H9 (cell line): ENCODE results near the gene FOSL2. TPM values are rescaled to one million over a fixed set of nuclear protein-coding genes. Genes with fewer than 3 reads are reported as not detected.

ENCODE experiments used
- DNase-seq: peaks from one replicate; pipeline ENCODE4 v3.0.0-alpha.2; 2017
- H2AFZ ChIP-seq: one replicate; pipeline ENCODE4 v1.6.1; 2013; ENCODE audit warnings: mild to moderate bottlenecking, low read length, control low read depth, moderate library complexity
- H2AK5ac ChIP-seq: 2 replicates; pipeline ENCODE4 v1.6.1; 2013; ENCODE audit warnings: low read length, control low read depth, mixed read lengths; ENCODE audit not compliant: insufficient read length
- H2BK120ac ChIP-seq: one replicate; pipeline ENCODE4 v1.6.1; 2013; ENCODE audit warnings: low read depth, mild to moderate bottlenecking, low read length, control low read depth, inconsistent platforms; ENCODE audit not compliant: poor library complexity, severe bottlenecking
- H2BK12ac ChIP-seq: 2 replicates; pipeline ENCODE4 v1.6.1; 2013; ENCODE audit warnings: low read length, control low read depth, mixed read lengths, low read depth; ENCODE audit not compliant: insufficient read length
- H2BK15ac ChIP-seq: 2 replicates; pipeline ENCODE4 v1.6.1; 2013; ENCODE audit warnings: low read depth, low read length, control low read depth
- H2BK20ac ChIP-seq: one replicate; pipeline ENCODE4 v1.6.1; 2013; ENCODE audit warnings: low read depth, mild to moderate bottlenecking, low read length, control low read depth, inconsistent platforms; ENCODE audit not compliant: poor library complexity, severe bottlenecking
- H2BK5ac ChIP-seq: 2 replicates; pipeline ENCODE4 v1.6.1; 2013; ENCODE audit warnings: low read length, control low read depth, mixed read lengths; ENCODE audit not compliant: insufficient read length
- H3K14ac ChIP-seq: 2 replicates; pipeline ENCODE4 v1.6.1; 2013; ENCODE audit warnings: low read length, control low read depth; ENCODE audit not compliant: insufficient read depth
- H3K18ac ChIP-seq: 2 replicates; pipeline ENCODE4 v1.6.1; 2013; ENCODE audit warnings: low read depth, mild to moderate bottlenecking, mixed read lengths, low read length, control low read depth; ENCODE audit not compliant: insufficient read length
- H3K23ac ChIP-seq: 2 replicates; pipeline ENCODE4 v1.6.1; 2013; ENCODE audit warnings: low read length, control low read depth, mixed read lengths, low read depth; ENCODE audit not compliant: insufficient read length
- H3K23me2 ChIP-seq: 2 replicates; pipeline ENCODE4 v1.6.1; 2013; ENCODE audit warnings: low read depth, mild to moderate bottlenecking, mixed read lengths, low read length, control low read depth; ENCODE audit not compliant: insufficient read length, poor library complexity, severe bottlenecking
- H3K27ac ChIP-seq: 2 replicates; pipeline ENCODE4 v1.5.1; 2013; ENCODE audit warnings: low read length, control low read depth, mixed read lengths, low read depth; ENCODE audit not compliant: insufficient read length
- H3K27me3 ChIP-seq: 2 replicates; pipeline ENCODE4 v1.6.1; 2013; ENCODE audit warnings: low read length, control low read depth, inconsistent platforms; ENCODE audit not compliant: insufficient read depth
- H3K4ac ChIP-seq: 2 replicates; pipeline ENCODE4 v1.6.1; 2013; ENCODE audit warnings: low read depth, mild to moderate bottlenecking, control low read depth, inconsistent platforms, low read length, moderate library complexity
- H3K4me1 ChIP-seq: 2 replicates; pipeline ENCODE4 v1.6.1; 2013; ENCODE audit warnings: low read length, control low read depth, inconsistent platforms; ENCODE audit not compliant: insufficient read depth
- H3K4me2 ChIP-seq: 2 replicates; pipeline ENCODE4 v1.6.1; 2013; ENCODE audit warnings: low read length, control low read depth, mixed read lengths; ENCODE audit not compliant: insufficient read length, insufficient read depth
- H3K56ac ChIP-seq: 2 replicates; pipeline ENCODE4 v1.6.1; 2013; ENCODE audit warnings: low read depth, mild to moderate bottlenecking, mixed read lengths, low read length, control low read depth; ENCODE audit not compliant: insufficient read length
- H3K79me1 ChIP-seq: 2 replicates; pipeline ENCODE4 v1.6.1; 2013; ENCODE audit warnings: low read depth, mild to moderate bottlenecking, moderate library complexity, low read length, control low read depth, inconsistent platforms; ENCODE audit not compliant: insufficient read depth, poor library complexity, severe bottlenecking
- H3K79me2 ChIP-seq: 2 replicates; pipeline ENCODE4 v1.6.1; 2013; ENCODE audit warnings: low read length, control low read depth, inconsistent platforms; ENCODE audit not compliant: insufficient read depth
- H3K9ac ChIP-seq: 2 replicates; pipeline ENCODE4 v1.6.1; 2013; ENCODE audit warnings: low read length, control low read depth, mixed read lengths; ENCODE audit not compliant: insufficient read length; ENCODE audit errors: extremely low read depth
- H3K9me3 ChIP-seq: one replicate; pipeline ENCODE4 v1.6.1; 2013; ENCODE audit warnings: low read depth, low read length, inconsistent platforms; ENCODE audit not compliant: control insufficient read depth
- H3T11ph ChIP-seq: one replicate; pipeline ENCODE4 v1.6.1; 2013; ENCODE audit warnings: mild to moderate bottlenecking, low read length, control low read depth, inconsistent platforms
- H4K20me1 ChIP-seq: one replicate; pipeline ENCODE4 v1.6.1; 2013; ENCODE audit not compliant: control insufficient read depth, insufficient read length, insufficient read depth
- H4K5ac ChIP-seq: 2 replicates; pipeline ENCODE4 v1.6.1; 2013; ENCODE audit warnings: low read depth, mild to moderate bottlenecking, mixed read lengths, low read length, control low read depth; ENCODE audit not compliant: insufficient read length
- H4K8ac ChIP-seq: replicated peaks from 2 replicates; pipeline ENCODE4 v1.6.1; 2013; ENCODE audit warnings: low read length, control low read depth, mixed read lengths, low read depth; ENCODE audit not compliant: insufficient read length
- H4K91ac ChIP-seq: 2 replicates; pipeline ENCODE4 v1.6.1; 2013; ENCODE audit warnings: low read depth, mild to moderate bottlenecking, moderate library complexity, mixed read lengths, low read length, control low read depth; ENCODE audit not compliant: insufficient read length
- H3K27ac Mint-ChIP-seq, 3 experiments: 2 replicates in 2 of 3; 3 replicates in 1 of 3; pipeline ENCODE4 v1.8.0; 2020 to 2021; ENCODE audit warnings: mixed read lengths in 3 of 3, mild to moderate bottlenecking in 1 of 3, moderate library complexity in 1 of 3
- H3K27me3 Mint-ChIP-seq: 2 replicates; pipeline ENCODE4 v1.8.0; 2021; ENCODE audit warnings: low read depth, mild to moderate bottlenecking, moderate library complexity, mixed read lengths
- H3K36me3 Mint-ChIP-seq, 3 experiments: 2 replicates in 2 of 3; 3 replicates in 1 of 3; pipeline ENCODE4 v1.8.0; 2020 to 2021; ENCODE audit warnings: low read depth in 3 of 3, mixed read lengths in 3 of 3; ENCODE audit not compliant: insufficient read depth in 1 of 3
- H3K4me1 Mint-ChIP-seq, 2 experiments: 2 replicates each; pipeline ENCODE4 v1.8.0; 2020; ENCODE audit warnings: mixed read lengths in 2 of 2
- H3K4me3 Mint-ChIP-seq, 2 experiments: 2 replicates in 1 of 2; 3 replicates in 1 of 2; pipeline ENCODE4 v1.8.0; 2020 to 2021; ENCODE audit warnings: mild to moderate bottlenecking in 2 of 2, mixed read lengths in 2 of 2, moderate library complexity in 1 of 2
- H3K9me3 Mint-ChIP-seq, 2 experiments: 2 replicates in 1 of 2; 3 replicates in 1 of 2; pipeline ENCODE4 v1.8.0; 2020; ENCODE audit warnings: mild to moderate bottlenecking in 2 of 2, mixed read lengths in 2 of 2, moderate library complexity in 1 of 2
- CTCF ChIP-seq: fragments of 200-600 bp; sonication (generic); conservative IDR thresholded peaks from 3 replicates; pipeline ENCODE4 v1.8.0; 2021; ENCODE audit warnings: antibody characterized with exemption, mild to moderate bottlenecking
- WGBS: extraction: QIAGEN DNeasy Blood & Tissue Kit; methylation state at CpG from one replicate; pipeline ENCODE4 v1.1.7; 2013; ENCODE audit warnings: missing lambda C conversion rate, low lambda C conversion rate, mixed read lengths; ENCODE audit not compliant: insufficient read length; ENCODE audit errors: extremely low coverage; 5-methylcytosine and 5-hydroxymethylcytosine counted together
- total RNA-seq: library from RNA; stranded (reverse); gene quantifications from 2 replicates; pipeline ENCODE4 v1.2.1, GENCODE V29; 2021

Gene FOSL2
- total RNA-seq, 1 experiment from 2014 or later = 7.4 TPM

- Histone ChIP-seq H3K27ac (no peak overlapping the region), H3K9me3 (no peaks in the 10 kb centered on the region), H3K9ac (no peak overlapping the region), H2AK5ac (no peak overlapping the region), H4K20me1 (no peaks in the 10 kb centered on the region), H3K79me1 (no peaks in the 10 kb centered on the region), H3K27me3 (peaks cover 2% of the 10 kb centered on the region; the same call in 1 of the 2 replicates), H3K14ac (no peak overlapping the region), H2BK20ac (no peak overlapping the region), H2BK15ac (no peak overlapping the region), H2BK12ac (no peak overlapping the region), H3K4me1 (peaks cover 2% of the 10 kb centered on the region; the same call in 1 of the 2 replicates), H4K91ac (no peak overlapping the region), H3K79me2 (no peaks in the 10 kb centered on the region), H3K23me2 (no peaks in the 10 kb centered on the region), H3K4me2 (no peak overlapping the region), H4K5ac (no peak overlapping the region), H3K56ac (no peak overlapping the region), H3K18ac (no peak overlapping the region), H2BK120ac (no peak overlapping the region), H4K8ac (no peak overlapping the region), H3K23ac (no peak overlapping the region), H2BK5ac (no peak overlapping the region), H2AFZ (no peak overlapping the region), H3T11ph (no peak overlapping the region), H3K4ac (no peak overlapping the region)
- peaks cover 86% of the 10 kb centered on the region for H3K27me3 Mint-ChIP-seq
- H3K9me3 Mint-ChIP-seq = no peaks in the 10 kb centered on the region; a peak in 2 of 5 replicates
- no peak for TF ChIP-seq CTCF
- no CpG with 5 or more reads among the region's 7 CpGs for WGBS
- DNase-seq = no peak
- H3K4me3 Mint-ChIP-seq = no peak overlapping the region
- peaks cover 7 to 9% of the 10 kb centered on the region in 2 experiments for H3K4me1 Mint-ChIP-seq
- no peak overlapping the region for H3K27ac Mint-ChIP-seq
- no peaks in the 10 kb centered on the region for H3K36me3 Mint-ChIP-seq
Observed at GRCh38 chr2:28382755-28383154, 9.9 kb upstream of the FOSL2 start.
